Mucosa of descending colon (tissue), 3 donors: ENCODE data around the gene ARMC10. TPM values are rescaled to one million over a fixed set of nuclear protein-coding genes. Genes with fewer than 3 reads are reported as not detected.

ENCODE experiments used
- ATAC-seq: fragments of 200-7000 bp; cut with Tn5 transposase; one replicate; pipeline ENCODE4 v1.9.1; 2020; ENCODE audit warnings: mild to moderate bottlenecking, moderate library complexity
- DNase-seq, 3 donors: peaks; one replicate each; pipeline ENCODE4 v3.0.0-alpha.2; 2020
- H3K36me3 ChIP-seq: fragments of 200-600 bp; one replicate; pipeline ENCODE4 v1.8.0; 2021; ENCODE audit warnings: low read depth, mild to moderate bottlenecking
- H3K4me1 ChIP-seq: fragments of 200-600 bp; one replicate; pipeline ENCODE4 v1.8.0; 2021; ENCODE audit warnings: low read depth, mild to moderate bottlenecking
- H3K4me3 ChIP-seq: fragments of 200-600 bp; one replicate; pipeline ENCODE4 v1.8.0; 2021; ENCODE audit warnings: mild to moderate bottlenecking
- H3K9me3 ChIP-seq: fragments of 200-600 bp; one replicate; pipeline ENCODE4 v1.8.0; 2021; ENCODE audit warnings: mild to moderate bottlenecking
- intact Hi-C, 2 donors: fragments of 100-400 bp; cut with DNase I in 1 of 2; cut with micrococcal nuclease in 1 of 2; formaldehyde crosslinking; loops; one replicate each; pipeline versions ENCODE4 v1.11.0 to v1.11.1; 2022; cut with DNase I, micrococcal nuclease
- total RNA-seq, 3 donors: library from RNA; stranded (reverse); fragmentation: NEBNext Ultra II Directional in 2 of 3; extraction: Animal tissue kit (Norgen Biotek cat#: 25700) in 2 of 3; gene quantifications; one replicate each; pipeline versions ENCODE4 v1.2.1 to v1.2.4, GENCODE V29; 2021 to 2023
- TF ChIP-seq, protein P1 (sequence below): fragments of 200-600 bp; IDR thresholded peaks from one replicate; pipeline ENCODE4 v1.8.0; 2022; ENCODE audit warnings: antibody characterized with exemption, mild to moderate bottlenecking
- donor health status: DM: no; HTN: no; CAD: no; lungs with moderate emphysema.
- donor health status: DM: no; HTN: no; CAD: no.
- donor health status: DM: no; HTN: yes; CAD: no.

Gene ARMC10
- total RNA-seq, 3 donors from 2014 or later = 28.1 to 36.1 (median 32.2) TPM

DNA sequence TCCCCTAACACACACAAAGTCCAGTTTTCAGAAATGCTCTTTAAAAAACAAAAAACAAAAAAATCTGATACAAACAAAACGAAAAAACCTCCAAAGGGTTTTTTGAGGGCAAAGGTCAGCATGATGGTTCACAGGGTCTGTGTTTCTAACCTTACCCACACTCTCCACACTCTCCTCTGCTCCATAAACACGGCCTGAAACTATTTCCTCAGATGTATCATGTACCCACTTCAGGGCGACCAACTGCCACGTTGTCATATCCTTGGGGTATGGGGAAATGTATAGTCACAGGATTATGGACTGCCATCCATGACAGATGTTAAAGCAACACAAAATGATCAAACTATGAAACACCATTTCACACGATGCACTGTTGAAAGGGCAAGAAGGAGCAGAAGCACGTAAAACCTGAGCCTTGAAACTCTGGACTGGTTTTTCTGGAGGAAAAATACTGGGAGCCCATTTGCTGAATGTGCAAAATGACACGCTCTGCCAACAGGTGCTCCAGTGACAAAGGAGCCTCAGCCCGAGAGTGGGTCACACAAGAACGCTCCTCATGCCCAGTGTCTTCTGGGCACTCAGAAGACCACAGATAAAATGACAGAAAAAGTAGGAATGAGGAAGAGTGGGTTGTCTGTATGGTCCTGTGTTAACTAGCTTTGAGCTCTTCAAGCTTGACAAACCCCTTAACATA lies 58.2 kb downstream of the ARMC10 start:
- no peak overlapping the region for H3K4me3 ChIP-seq
- no peak for ATAC-seq
- intact Hi-C loops = no loop called here
- H3K4me1 ChIP-seq = peaks cover 24% of the 10 kb centered on the region
- no peak for DNase-seq
- no peaks in the 10 kb centered on the region for H3K36me3 ChIP-seq
- TF ChIP-seq, protein P1, sequence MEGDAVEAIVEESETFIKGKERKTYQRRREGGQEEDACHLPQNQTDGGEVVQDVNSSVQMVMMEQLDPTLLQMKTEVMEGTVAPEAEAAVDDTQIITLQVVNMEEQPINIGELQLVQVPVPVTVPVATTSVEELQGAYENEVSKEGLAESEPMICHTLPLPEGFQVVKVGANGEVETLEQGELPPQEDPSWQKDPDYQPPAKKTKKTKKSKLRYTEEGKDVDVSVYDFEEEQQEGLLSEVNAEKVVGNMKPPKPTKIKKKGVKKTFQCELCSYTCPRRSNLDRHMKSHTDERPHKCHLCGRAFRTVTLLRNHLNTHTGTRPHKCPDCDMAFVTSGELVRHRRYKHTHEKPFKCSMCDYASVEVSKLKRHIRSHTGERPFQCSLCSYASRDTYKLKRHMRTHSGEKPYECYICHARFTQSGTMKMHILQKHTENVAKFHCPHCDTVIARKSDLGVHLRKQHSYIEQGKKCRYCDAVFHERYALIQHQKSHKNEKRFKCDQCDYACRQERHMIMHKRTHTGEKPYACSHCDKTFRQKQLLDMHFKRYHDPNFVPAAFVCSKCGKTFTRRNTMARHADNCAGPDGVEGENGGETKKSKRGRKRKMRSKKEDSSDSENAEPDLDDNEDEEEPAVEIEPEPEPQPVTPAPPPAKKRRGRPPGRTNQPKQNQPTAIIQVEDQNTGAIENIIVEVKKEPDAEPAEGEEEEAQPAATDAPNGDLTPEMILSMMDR = no peak
- no peaks in the 10 kb centered on the region for H3K9me3 ChIP-seq

DNA sequence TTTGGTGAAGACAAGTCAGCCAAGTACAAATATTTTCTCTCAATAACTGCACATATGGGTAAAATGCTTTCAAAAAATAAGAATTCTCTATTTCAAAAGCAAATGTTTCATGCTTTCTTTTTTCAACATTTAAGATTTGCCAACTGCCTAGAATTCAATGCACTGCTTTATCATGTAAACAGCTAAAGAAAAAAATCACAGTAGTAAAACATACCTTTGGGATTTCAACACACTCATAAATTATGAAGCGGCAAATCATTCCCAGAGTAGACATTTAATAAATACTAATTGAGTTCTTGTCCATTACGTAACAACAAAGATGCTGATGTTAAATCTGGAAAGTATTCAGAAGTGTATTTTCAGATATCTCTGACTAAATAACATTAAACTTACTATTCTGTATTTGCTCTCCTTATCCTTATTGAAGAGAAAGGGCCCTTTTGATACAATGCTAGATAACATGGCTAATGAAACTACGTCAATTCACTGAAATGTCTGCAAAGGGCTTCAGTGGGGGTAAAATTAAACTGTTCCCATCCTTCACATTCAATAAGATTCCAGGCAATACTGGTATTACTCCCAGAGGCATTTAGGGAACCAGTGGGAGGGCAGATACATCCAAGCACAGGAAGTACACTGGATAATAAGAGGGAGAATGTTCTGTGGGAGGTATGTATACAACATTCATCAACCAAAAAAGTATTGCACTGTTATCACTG lies 60.1 kb downstream of the ARMC10 start:
- intact Hi-C loops = no loop called here

DNA sequence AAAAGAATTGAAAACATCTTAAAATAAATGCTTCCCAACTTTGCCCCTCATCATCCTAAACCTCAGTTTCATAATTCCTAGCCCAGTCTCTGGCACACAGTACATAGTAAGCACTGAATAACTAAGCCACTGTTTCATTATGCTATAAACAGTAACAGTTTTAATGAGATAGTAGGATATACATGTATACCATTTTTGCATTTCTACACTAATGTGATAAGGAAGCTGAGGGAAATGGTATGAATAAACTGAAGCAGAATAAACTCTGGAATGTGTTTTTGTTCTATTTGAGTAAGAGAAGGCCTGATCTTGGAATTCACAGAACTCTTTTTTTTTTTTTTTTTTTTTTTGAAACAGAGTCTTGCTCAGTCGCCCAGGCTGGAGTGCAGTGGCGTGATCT lies 65.1 kb downstream of the ARMC10 start:
- Histone ChIP-seq H3K36me3 (no peaks in the 10 kb centered on the region), H3K4me1 (peaks cover 21% of the 10 kb centered on the region), H3K9me3 (no peaks in the 10 kb centered on the region), H3K4me3 (no peak overlapping the region)
- TF ChIP-seq, protein P1 = no peak
- no peak for DNase-seq
- ATAC-seq = no peak
- intact Hi-C loops = no loop called here

More for the DNA sequence above, 60.1 kb downstream of the ARMC10 start:
- ATAC-seq (no peak), DNase-seq (no peak)
- Histone ChIP-seq H3K4me3 (no peak overlapping the region), H3K9me3 (no peaks in the 10 kb centered on the region), H3K4me1 (peaks cover 17% of the 10 kb centered on the region), H3K36me3 (no peaks in the 10 kb centered on the region)
- TF ChIP-seq, protein P1 = no peak

DNA sequence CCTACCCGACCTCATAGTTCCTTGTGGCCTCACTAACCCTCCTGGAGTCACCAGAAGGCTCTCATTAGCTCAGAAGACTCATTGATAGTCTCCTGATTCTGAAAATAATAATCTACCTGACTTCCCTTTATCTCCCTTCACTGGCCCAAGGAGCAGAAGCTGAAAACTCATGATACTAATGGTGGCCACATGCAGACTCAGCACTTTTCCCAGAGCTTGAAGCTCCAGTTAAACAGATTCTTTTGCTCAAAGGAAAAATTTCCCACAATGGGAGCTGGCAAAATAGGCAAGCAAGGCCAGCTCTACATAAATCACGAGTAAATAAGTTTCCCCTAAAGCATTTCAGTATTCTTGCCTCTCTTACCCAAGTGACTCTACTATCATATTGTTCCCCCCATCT lies 65.7 kb downstream of the ARMC10 start:
- intact Hi-C loops = no loop called here
- no peak for DNase-seq

DNA sequence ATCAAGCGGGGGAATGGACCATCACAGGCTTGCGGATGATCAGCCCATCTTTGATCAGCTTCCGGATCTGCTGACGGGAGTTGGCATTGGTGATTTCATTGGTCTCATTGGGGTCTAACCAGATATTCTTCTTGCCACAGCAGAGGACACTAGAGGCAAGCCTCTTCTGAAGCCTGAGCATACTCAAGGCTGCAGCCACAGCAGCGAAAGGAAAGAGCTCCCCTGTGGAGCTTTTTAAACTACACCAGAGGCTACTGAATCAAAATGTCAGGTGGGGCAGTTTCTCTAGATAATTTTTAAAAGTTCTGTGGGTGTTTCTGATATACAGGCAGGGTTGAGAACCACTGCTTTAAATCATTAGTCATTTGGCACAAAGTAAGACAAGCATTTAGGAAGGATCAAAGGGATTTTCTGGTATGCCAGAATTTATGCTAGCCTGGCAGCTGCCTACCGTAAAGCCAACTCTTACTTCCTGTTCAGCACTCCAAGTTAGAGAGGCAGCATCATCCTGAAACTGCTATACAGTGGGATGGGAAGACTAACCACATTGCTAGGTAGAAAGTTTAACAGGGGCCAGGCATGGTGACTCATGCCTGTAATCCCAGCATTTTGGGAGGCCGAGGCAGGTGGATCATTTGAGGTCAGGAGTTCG lies 66.9 kb downstream of the ARMC10 start:
- DNase-seq (no peak), ATAC-seq (peak; percentile 77)
- H3K36me3 ChIP-seq = no peaks in the 10 kb centered on the region
- peaks cover 30% of the 10 kb centered on the region for H3K4me1 ChIP-seq
- H3K4me3 ChIP-seq = no peak overlapping the region
- no peaks in the 10 kb centered on the region for H3K9me3 ChIP-seq
- TF ChIP-seq, protein P1 = no peak
- intact Hi-C loops = no loop called here

More for the DNA sequence above, 65.7 kb downstream of the ARMC10 start:
- Histone ChIP-seq H3K4me1 (peaks cover 27% of the 10 kb centered on the region), H3K36me3 (no peaks in the 10 kb centered on the region), H3K9me3 (no peaks in the 10 kb centered on the region), H3K4me3 (no peak overlapping the region)
- ATAC-seq = no peak
- TF ChIP-seq, protein P1 = no peak
